ENCODE results near the gene TMEM259. TPM values are rescaled to one million over a fixed set of nuclear protein-coding genes. Genes with fewer than 3 reads are reported as not detected.

TMEM259 gene
- 61.5 and 120 TPM in 2 replicates for total RNA-seq (2014; rRNA removed; shearing (Covaris generic); ENCODE audit: low replicate concordance)

- in situ Hi-C loops (cut with HindIII; ENCODE audit: low pct_unique_long_range_greater_than_20kb, low sequenced_read_pairs): no loop called here
- DNase-seq (ENCODE audit: low read depth): peak; percentile 93
Measured at GRCh38 chr19:1020868-1021425, at the start of gene TMEM259. Gene TMEM259 (minus strand): TSS chr19:1021123. CDS start chr19:1020996, 127 bp downstream.

- in situ Hi-C loops (cut with HindIII; ENCODE audit: low pct_unique_long_range_greater_than_20kb, low sequenced_read_pairs): no loop called here
- DNase-seq (ENCODE audit: low read depth): no peak
Measured at GRCh38 chr19:1070576-1070930, 49.6 kb upstream of the TMEM259 start.

GRCh38 chr19:1069009-1069779, 48.3 kb upstream of the TMEM259 start:
- in situ Hi-C loops (cut with HindIII; ENCODE audit: low pct_unique_long_range_greater_than_20kb, low sequenced_read_pairs): no loop called here
- no peak for DNase-seq (ENCODE audit: low read depth)

GRCh38 chr19:1068009-1069001, 47.4 kb upstream of the TMEM259 start:
- no peak for DNase-seq (ENCODE audit: low read depth)
- in situ Hi-C loops (cut with HindIII; ENCODE audit: low pct_unique_long_range_greater_than_20kb, low sequenced_read_pairs): no loop called here

GRCh38 chr19:1067341-1067957, 46.5 kb upstream of the TMEM259 start:
- in situ Hi-C loops (cut with HindIII; ENCODE audit: low pct_unique_long_range_greater_than_20kb, low sequenced_read_pairs): no loop called here
- no peak for DNase-seq (ENCODE audit: low read depth)

GRCh38 chr19:1066748-1067340, 45.9 kb upstream of the TMEM259 start, which contains the start of gene ARHGAP45:
Gene ARHGAP45 (plus strand): TSS chr19:1067167. CDS start chr19:1067406, 239 bp downstream.
- no peak for DNase-seq (ENCODE audit: low read depth)
- in situ Hi-C loops (cut with HindIII; ENCODE audit: low pct_unique_long_range_greater_than_20kb, low sequenced_read_pairs): no loop called here

- in situ Hi-C loops (cut with HindIII; ENCODE audit: low pct_unique_long_range_greater_than_20kb, low sequenced_read_pairs): no loop called here
- DNase-seq (ENCODE audit: low read depth): no peak
Measured at GRCh38 chr19:1066251-1066747, 45.4 kb upstream of the TMEM259 start.

- in situ Hi-C loops (cut with HindIII; ENCODE audit: low pct_unique_long_range_greater_than_20kb, low sequenced_read_pairs): no loop called here
- DNase-seq (ENCODE audit: low read depth): no peak
Measured at GRCh38 chr19:1065606-1066109, 44.7 kb upstream of the TMEM259 start.

- DNase-seq (ENCODE audit: low read depth): no peak
- in situ Hi-C loops (cut with HindIII; ENCODE audit: low pct_unique_long_range_greater_than_20kb, low sequenced_read_pairs): no loop called here
Measured at GRCh38 chr19:1064661-1065605, 44.0 kb upstream of the TMEM259 start.

- in situ Hi-C loops (cut with HindIII; ENCODE audit: low pct_unique_long_range_greater_than_20kb, low sequenced_read_pairs): no loop called here
- DNase-seq (ENCODE audit: low read depth): no peak
Measured at GRCh38 chr19:1063909-1064660, 43.2 kb upstream of the TMEM259 start.

GRCh38 chr19:1063030-1063908, 42.3 kb upstream of the TMEM259 start:
- in situ Hi-C loops (cut with HindIII; ENCODE audit: low pct_unique_long_range_greater_than_20kb, low sequenced_read_pairs): no loop called here
- DNase-seq (ENCODE audit: low read depth): peak; percentile 67

- DNase-seq (ENCODE audit: low read depth): no peak
- in situ Hi-C loops (cut with HindIII; ENCODE audit: low pct_unique_long_range_greater_than_20kb, low sequenced_read_pairs): no loop called here
Measured at GRCh38 chr19:1062387-1063029, 41.6 kb upstream of the TMEM259 start.

- in situ Hi-C loops (cut with HindIII; ENCODE audit: low pct_unique_long_range_greater_than_20kb, low sequenced_read_pairs): no loop called here
- no peak for DNase-seq (ENCODE audit: low read depth)
Measured at GRCh38 chr19:1061987-1062386, 41.1 kb upstream of the TMEM259 start.

- in situ Hi-C loops (cut with HindIII; ENCODE audit: low pct_unique_long_range_greater_than_20kb, low sequenced_read_pairs): no loop called here
- no peak for DNase-seq (ENCODE audit: low read depth)
Measured at GRCh38 chr19:1060689-1061088, 39.8 kb upstream of the TMEM259 start.

GRCh38 chr19:1058112-1058511, 37.2 kb upstream of the TMEM259 start:
- in situ Hi-C loops (cut with HindIII; ENCODE audit: low pct_unique_long_range_greater_than_20kb, low sequenced_read_pairs): no loop called here
- no peak for DNase-seq (ENCODE audit: low read depth)
